Upper lobe of right lung (tissue), 1 donor: Measurements from ENCODE around the gene KLHDC7B. TPM values are rescaled to one million over a fixed set of nuclear protein-coding genes. Genes with fewer than 3 reads are reported as not detected.
"Not testable (repeated sequence)": the region's sequence is repeated elsewhere in the genome, so short reads cannot be mapped to it uniquely, and the experiment has no call there.

Experiments used
- ATAC-seq: fragments of 200-7000 bp; cut with Tn5 transposase; one replicate; pipeline ENCODE4 v1.9.1; 2020; ENCODE audit warnings: mild to moderate bottlenecking, moderate library complexity
- DNase-seq: peaks from one replicate; pipeline ENCODE4 v3.0.0-alpha.2; 2020
- H3K27ac ChIP-seq: fragments of 200-600 bp; one replicate; pipeline ENCODE4 v1.8.0; 2022
- H3K27me3 ChIP-seq: fragments of 200-600 bp; one replicate; pipeline ENCODE4 v1.8.0; 2022; ENCODE audit warnings: mild to moderate bottlenecking
- H3K36me3 ChIP-seq: fragments of 200-600 bp; one replicate; pipeline ENCODE4 v1.8.0; 2022
- H3K4me1 ChIP-seq: fragments of 200-600 bp; one replicate; pipeline ENCODE4 v1.8.0; 2022
- H3K4me3 ChIP-seq: fragments of 200-600 bp; one replicate; pipeline ENCODE4 v1.8.0; 2022; ENCODE audit warnings: mild to moderate bottlenecking
- H3K9me3 ChIP-seq: fragments of 200-600 bp; one replicate; pipeline ENCODE4 v1.8.0; 2022
- intact Hi-C: fragments of 100-400 bp; cut with DNase I; formaldehyde crosslinking; loops from one replicate; pipeline ENCODE4 v1.11.0; 2022
- total RNA-seq: library from RNA; stranded (reverse); fragmentation: NEBNext Ultra II Directional; extraction: Animal tissue kit (Norgen Biotek cat#: 25700); gene quantifications from one replicate; pipeline ENCODE4 v1.2.1, GENCODE V29; 2021
- TF ChIP-seq, protein P1 (sequence below): fragments of 200-600 bp; IDR thresholded peaks from one replicate; pipeline ENCODE4 v1.8.0; 2022; ENCODE audit warnings: antibody characterized with exemption
- donor health status: DM: no; HTN: yes; CAD: no; lungs with severe emphysema.

KLHDC7B gene
- total RNA-seq, 1 donor from 2014 or later: 0.69 TPM

DNA sequence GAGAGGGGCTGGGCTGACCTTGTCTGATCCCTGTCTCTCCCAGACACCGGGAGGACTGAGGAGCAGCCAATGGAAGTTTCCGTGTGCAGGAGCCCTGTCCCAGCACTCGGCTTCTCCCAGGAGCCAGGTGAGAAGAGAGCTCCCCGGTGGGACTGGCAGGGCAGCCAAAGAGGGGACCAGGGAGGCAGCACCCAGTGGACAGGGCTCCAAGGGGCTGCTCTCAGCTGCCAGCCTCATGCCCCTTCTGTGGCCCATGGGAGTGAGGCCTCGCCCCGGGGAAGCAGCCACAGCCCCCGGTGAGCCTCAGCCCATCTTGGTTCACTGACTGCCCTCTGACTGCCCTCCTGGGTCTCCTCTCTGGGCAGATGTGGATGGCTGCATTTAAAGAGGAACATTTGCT, 27.1 kb upstream of the KLHDC7B start:
- ATAC-seq (no peak), DNase-seq (no peak)
- TF ChIP-seq, protein P1, sequence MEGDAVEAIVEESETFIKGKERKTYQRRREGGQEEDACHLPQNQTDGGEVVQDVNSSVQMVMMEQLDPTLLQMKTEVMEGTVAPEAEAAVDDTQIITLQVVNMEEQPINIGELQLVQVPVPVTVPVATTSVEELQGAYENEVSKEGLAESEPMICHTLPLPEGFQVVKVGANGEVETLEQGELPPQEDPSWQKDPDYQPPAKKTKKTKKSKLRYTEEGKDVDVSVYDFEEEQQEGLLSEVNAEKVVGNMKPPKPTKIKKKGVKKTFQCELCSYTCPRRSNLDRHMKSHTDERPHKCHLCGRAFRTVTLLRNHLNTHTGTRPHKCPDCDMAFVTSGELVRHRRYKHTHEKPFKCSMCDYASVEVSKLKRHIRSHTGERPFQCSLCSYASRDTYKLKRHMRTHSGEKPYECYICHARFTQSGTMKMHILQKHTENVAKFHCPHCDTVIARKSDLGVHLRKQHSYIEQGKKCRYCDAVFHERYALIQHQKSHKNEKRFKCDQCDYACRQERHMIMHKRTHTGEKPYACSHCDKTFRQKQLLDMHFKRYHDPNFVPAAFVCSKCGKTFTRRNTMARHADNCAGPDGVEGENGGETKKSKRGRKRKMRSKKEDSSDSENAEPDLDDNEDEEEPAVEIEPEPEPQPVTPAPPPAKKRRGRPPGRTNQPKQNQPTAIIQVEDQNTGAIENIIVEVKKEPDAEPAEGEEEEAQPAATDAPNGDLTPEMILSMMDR: no peak
- H3K36me3 ChIP-seq: peaks cover 48% of the 10 kb centered on the region
- H3K27me3 ChIP-seq: no peaks in the 10 kb centered on the region
- H3K9me3 ChIP-seq: no peaks in the 10 kb centered on the region
- intact Hi-C loops: no loop called here
- H3K27ac ChIP-seq: no peak overlapping the region
- no peak overlapping the region for H3K4me3 ChIP-seq
- no peaks in the 10 kb centered on the region for H3K4me1 ChIP-seq

DNA sequence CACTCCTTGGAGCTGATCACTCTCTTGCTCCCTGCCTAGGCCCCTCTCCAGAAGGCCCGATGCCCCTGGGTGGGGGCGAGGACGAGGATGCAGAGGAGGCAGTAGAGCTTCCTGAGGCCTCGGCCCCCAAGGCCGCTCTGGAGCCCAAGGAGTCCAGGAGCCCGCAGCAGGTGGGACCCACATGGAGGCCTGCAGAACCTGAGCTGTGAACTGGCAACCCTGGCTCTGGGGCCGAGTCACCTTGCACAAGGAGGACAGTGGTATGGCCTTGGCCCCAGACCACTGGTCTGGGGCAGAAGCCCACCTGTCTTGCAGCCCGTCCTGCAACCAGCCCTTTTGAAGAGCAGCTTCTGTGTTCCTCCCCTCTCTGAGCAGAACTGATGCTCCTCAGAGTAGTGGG, 26.5 kb upstream of the KLHDC7B start:
- no peak for ATAC-seq
- DNase-seq: no peak
- TF ChIP-seq, protein P1: no peak
- no peak overlapping the region for H3K4me3 ChIP-seq
- no peak overlapping the region for H3K27ac ChIP-seq
- peaks cover 53% of the 10 kb centered on the region for H3K36me3 ChIP-seq
- H3K4me1 ChIP-seq: peaks cover 1% of the 10 kb centered on the region
- H3K27me3 ChIP-seq: no peaks in the 10 kb centered on the region
- intact Hi-C loops: no loop called here
- H3K9me3 ChIP-seq: no peaks in the 10 kb centered on the region

DNA sequence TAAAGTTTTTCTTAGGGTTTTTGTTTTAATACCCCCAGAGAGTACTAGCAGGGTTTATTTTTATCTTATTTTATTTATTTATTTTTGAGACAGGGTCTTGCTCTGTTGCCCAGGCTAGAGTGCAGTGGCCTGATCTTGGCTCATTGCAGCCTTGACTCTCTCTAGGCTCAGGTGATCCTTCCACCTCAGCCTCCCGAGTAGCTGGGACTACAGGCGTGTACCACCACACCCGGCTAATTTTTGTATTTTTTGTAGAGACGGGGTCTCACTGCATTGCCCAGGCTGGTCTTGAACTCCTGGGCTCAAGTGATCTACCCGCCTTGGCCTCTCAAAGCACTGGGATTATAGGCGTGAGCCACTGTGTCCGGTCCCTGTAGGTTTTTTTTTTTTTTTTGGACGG, 25.5 kb upstream of the KLHDC7B start:
- H3K27ac ChIP-seq, intact Hi-C loops, DNase-seq, H3K4me3 ChIP-seq, H3K27me3 ChIP-seq, ATAC-seq, H3K9me3 ChIP-seq, H3K4me1 ChIP-seq: not testable (repeated sequence)
- H3K36me3 ChIP-seq: peaks cover 53% of the 10 kb centered on the region

DNA sequence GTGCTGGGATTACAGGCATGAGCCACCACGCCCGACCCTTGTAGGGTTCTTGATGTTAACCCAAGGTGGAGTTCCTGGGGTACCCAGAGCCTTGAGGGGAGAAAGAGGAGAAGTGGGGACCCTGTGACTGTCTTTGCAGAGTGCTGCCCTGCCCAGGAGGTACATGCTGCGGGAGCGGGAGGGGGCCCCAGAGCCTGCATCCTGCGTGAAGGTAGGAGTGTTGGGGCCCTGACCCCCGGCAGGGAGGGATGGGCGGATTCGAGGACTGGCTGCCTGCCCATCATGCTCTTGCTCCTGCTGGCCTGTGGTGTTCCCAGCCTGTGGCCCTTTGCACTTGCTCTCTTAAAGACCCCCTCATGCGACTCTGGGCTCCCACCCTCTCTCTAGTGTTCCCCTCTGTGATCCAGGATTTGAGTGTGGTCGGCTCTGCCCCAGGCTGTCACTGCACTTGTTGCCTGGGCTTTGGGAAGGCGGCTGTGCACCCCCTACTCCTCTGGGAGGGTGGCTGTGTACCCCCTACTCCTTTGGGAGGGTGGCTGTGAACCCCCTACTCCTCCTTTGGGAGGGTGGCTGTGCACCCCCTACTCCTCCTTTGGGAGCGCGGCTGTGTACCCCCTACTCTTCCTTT, 24.8 kb upstream of the KLHDC7B start:
- ATAC-seq: no peak
- H3K4me3 ChIP-seq: no peak overlapping the region
- no peak overlapping the region for H3K27ac ChIP-seq
- H3K4me1 ChIP-seq: peaks cover 6% of the 10 kb centered on the region
- DNase-seq: no peak
- no peaks in the 10 kb centered on the region for H3K27me3 ChIP-seq
- intact Hi-C loops: no loop called here
- no peaks in the 10 kb centered on the region for H3K9me3 ChIP-seq
- peaks cover 53% of the 10 kb centered on the region for H3K36me3 ChIP-seq
- TF ChIP-seq, protein P1: no peak

DNA sequence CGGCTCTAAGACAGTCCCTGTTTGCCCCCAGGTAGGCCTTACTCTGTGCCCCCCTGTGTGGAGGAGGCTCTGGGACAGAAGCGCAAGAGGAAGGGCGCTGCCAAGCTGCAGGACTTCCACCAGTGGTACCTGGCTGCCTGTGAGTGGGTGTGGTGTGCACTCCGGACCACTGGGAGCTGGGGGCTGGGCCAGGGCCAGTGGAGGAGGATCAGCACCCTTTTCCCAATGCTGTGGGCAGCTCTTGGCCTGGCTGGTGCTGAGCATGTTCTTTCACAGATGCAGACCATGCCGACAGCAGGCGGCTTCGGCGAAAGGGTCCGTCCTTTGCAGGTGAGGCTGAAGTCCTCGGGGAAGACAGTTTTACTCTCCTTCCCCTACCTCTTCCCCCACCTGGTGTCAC, 24.0 kb upstream of the KLHDC7B start:
- DNase-seq (no peak), ATAC-seq (no peak)
- Histone ChIP-seq H3K4me1 (peaks cover 8% of the 10 kb centered on the region), H3K9me3 (no peaks in the 10 kb centered on the region), H3K27me3 (no peaks in the 10 kb centered on the region), H3K4me3 (no peak overlapping the region), H3K27ac (no peak overlapping the region), H3K36me3 (peaks cover 50% of the 10 kb centered on the region)
- intact Hi-C loops: no loop called here
- TF ChIP-seq, protein P1: no peak

DNA sequence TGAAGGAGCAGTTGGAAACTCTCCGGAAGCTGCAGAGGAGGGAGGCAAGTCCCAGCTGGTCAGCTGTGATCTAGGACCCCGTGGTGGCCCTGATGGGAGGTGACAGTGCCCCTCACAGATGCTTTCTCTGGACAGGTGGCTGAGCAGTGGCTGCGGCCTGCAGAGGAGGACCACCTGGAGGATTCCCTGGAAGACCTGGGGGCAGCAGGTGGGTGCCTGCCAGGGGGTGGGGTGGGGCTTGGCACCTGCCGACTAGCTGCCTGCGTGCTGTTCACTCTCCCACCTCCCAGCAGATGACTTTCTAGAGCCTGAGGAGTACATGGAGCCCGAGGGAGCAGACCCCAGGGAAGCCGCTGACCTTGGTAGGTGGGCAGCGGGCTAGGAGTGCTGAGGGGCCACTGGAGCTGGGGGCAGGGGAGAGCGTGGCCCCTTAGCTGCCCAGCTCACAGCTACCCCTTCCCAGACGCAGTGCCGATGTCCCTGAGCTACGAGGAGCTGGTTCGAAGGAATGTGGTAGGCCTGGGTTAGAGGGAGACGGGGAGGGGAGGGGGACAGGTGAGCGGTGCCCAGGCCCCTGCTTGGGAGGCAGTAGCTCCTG, 23.4 kb upstream of the KLHDC7B start:
- Histone ChIP-seq H3K4me1 (peaks cover 14% of the 10 kb centered on the region), H3K36me3 (peaks cover 45% of the 10 kb centered on the region), H3K27ac (no peak overlapping the region), H3K27me3 (no peaks in the 10 kb centered on the region), H3K4me3 (no peak overlapping the region), H3K9me3 (no peaks in the 10 kb centered on the region)
- TF ChIP-seq, protein P1: no peak
- DNase-seq: no peak
- intact Hi-C loops: no loop called here
- ATAC-seq: no peak
